DOHH2 (cell line): ENCODE results near the gene FBXW7.

Experiments
- H3F3A ChIP-seq: fragments of 200-600 bp; sonication (generic), shearing (Covaris generic); 2 replicates; pipeline ENCODE4 v1.6.0; 2016; ENCODE audit warnings: antibody characterized with exemption, mild to moderate bottlenecking; ENCODE audit not compliant: control insufficient read depth, insufficient read depth
- H3K27ac ChIP-seq: fragments of 200-600 bp; sonication (generic); 2 replicates; pipeline ENCODE4 v1.5.1; 2014; ENCODE audit warnings: low read depth, mild to moderate bottlenecking, low read length, moderate library complexity
- H3K27me3 ChIP-seq: fragments of 200-600 bp; sonication (generic); 2 replicates; pipeline ENCODE4 v1.6.1; 2014; ENCODE audit warnings: mild to moderate bottlenecking, low read length, mixed read lengths; ENCODE audit not compliant: control insufficient read depth
- H3K36me3 ChIP-seq: fragments of 200-600 bp; sonication (generic); 2 replicates; pipeline ENCODE4 v1.6.1; 2014; ENCODE audit warnings: mild to moderate bottlenecking, low read length, moderate library complexity, mixed read lengths; ENCODE audit not compliant: control insufficient read depth
- H3K4me1 ChIP-seq: fragments of 200-600 bp; sonication (generic); 2 replicates; pipeline ENCODE4 v1.6.1; 2014; ENCODE audit warnings: mild to moderate bottlenecking, low read length, mixed read lengths; ENCODE audit not compliant: control insufficient read depth
- H3K4me2 ChIP-seq: fragments of 200-600 bp; sonication (generic); 2 replicates; pipeline ENCODE4 v1.6.0; 2014; ENCODE audit warnings: mild to moderate bottlenecking, low read length, moderate library complexity
- H3K4me3 ChIP-seq: fragments of 200-600 bp; sonication (generic); 2 replicates; pipeline ENCODE4 v1.5.1; 2014; ENCODE audit warnings: mild to moderate bottlenecking, low read length, mixed read lengths
- H3K79me2 ChIP-seq: fragments of 200-600 bp; sonication (generic); 2 replicates; pipeline ENCODE4 v1.6.1; 2014; ENCODE audit warnings: mild to moderate bottlenecking, low read length, mixed read lengths; ENCODE audit not compliant: control insufficient read depth
- H3K9me2 ChIP-seq: fragments of 200-600 bp; sonication (generic); replicated peaks from 2 replicates; pipeline ENCODE4 v1.6.1; 2014; ENCODE audit warnings: mild to moderate bottlenecking, low read length, mixed read lengths; ENCODE audit not compliant: control insufficient read depth
- H3K9me3 ChIP-seq: fragments of 200-600 bp; sonication (generic); 2 replicates; pipeline ENCODE4 v1.6.1; 2014; ENCODE audit warnings: antibody characterized with exemption, low read length, mixed read lengths; ENCODE audit not compliant: control insufficient read depth, insufficient read depth
- H4K20me1 ChIP-seq: fragments of 200-600 bp; sonication (generic); 2 replicates; pipeline ENCODE4 v1.6.0; 2014; ENCODE audit warnings: low read depth, mild to moderate bottlenecking, antibody characterized with exemption, low read length, moderate library complexity; ENCODE audit not compliant: control insufficient read depth, insufficient read depth
- CTCF ChIP-seq: fragments of 200-600 bp; sonication (generic); IDR thresholded peaks from one replicate; pipeline ENCODE4 v1.5.1; 2014; ENCODE audit warnings: antibody characterized with exemption, mild to moderate bottlenecking, low read depth, low read length; ENCODE audit not compliant: poor library complexity, severe bottlenecking
- EZH2phosphoT487 ChIP-seq: fragments of 200-600 bp; sonication (generic); IDR thresholded peaks from 2 replicates; pipeline ENCODE4 v1.6.1; 2017; ENCODE audit warnings: borderline replicate concordance, mild to moderate bottlenecking, antibody characterized with exemption, low read length, moderate library complexity, mixed read lengths

Gene FBXW7

GRCh38 chr4:152392079-152392478 is 143.8 kb downstream of the FBXW7 start:
- Histone ChIP-seq H3K27me3 (no peaks in the 10 kb centered on the region), H3F3A (no peaks in the 10 kb centered on the region), H3K9me3 (no peaks in the 10 kb centered on the region), H4K20me1 (no peaks in the 10 kb centered on the region), H3K4me3 (no peak overlapping the region), H3K4me2 (no peak overlapping the region), H3K27ac (no peak overlapping the region), H3K79me2 (peaks cover 11% of the 10 kb centered on the region), H3K36me3 (peaks cover 2% of the 10 kb centered on the region; the same call in 1 of the 2 replicates), H3K4me1 (no peaks in the 10 kb centered on the region), H3K9me2 (no peaks in the 10 kb centered on the region)
- TF ChIP-seq CTCF (no peak), EZH2phosphoT487 (no peak)

- no peaks in the 10 kb centered on the region for H3K36me3 ChIP-seq
Measured at GRCh38 chr4:152390216-152390615, 145.7 kb downstream of the FBXW7 start.

GRCh38 chr4:152389359-152389758 is 146.5 kb downstream of the FBXW7 start:
- Histone ChIP-seq H3K27me3 (no peaks in the 10 kb centered on the region), H3K27ac (no peak overlapping the region), H3K4me3 (no peak overlapping the region), H3K79me2 (peaks cover 8% of the 10 kb centered on the region), H3K4me2 (no peak overlapping the region), H3K9me3 (no peaks in the 10 kb centered on the region), H4K20me1 (no peaks in the 10 kb centered on the region), H3F3A (0 out of 2 replicates have a peak, but pooled peaks cover 2% of the 10 kb centered on the region), H3K4me1 (no peaks in the 10 kb centered on the region), H3K36me3 (no peaks in the 10 kb centered on the region), H3K9me2 (no peaks in the 10 kb centered on the region)
- TF ChIP-seq CTCF = no peak
- TF ChIP-seq EZH2phosphoT487 = no peak

More at GRCh38 chr4:152390216-152390615, 145.7 kb downstream of the FBXW7 start:
- Histone ChIP-seq H3K4me1 (no peaks in the 10 kb centered on the region), H3K9me2 (no peaks in the 10 kb centered on the region), H3K4me2 (no peak overlapping the region), H3K79me2 (peaks cover 3% of the 10 kb centered on the region), H3K27me3 (no peaks in the 10 kb centered on the region), H3F3A (0 out of 2 replicates have a peak, but pooled peaks cover 2% of the 10 kb centered on the region), H3K4me3 (no peak overlapping the region), H3K27ac (no peak overlapping the region), H3K9me3 (no peaks in the 10 kb centered on the region), H4K20me1 (no peaks in the 10 kb centered on the region)
- TF ChIP-seq EZH2phosphoT487 = no peak
- no peak for TF ChIP-seq CTCF
